OCI-LY7 (cell line): Measurements from ENCODE around the gene PCDHA7.

Experiments used
- EZH2phosphoT487 ChIP-seq: fragments of 200-600 bp; sonication (generic); IDR thresholded peaks from 2 replicates; pipeline ENCODE4 v1.6.1; 2018; ENCODE audit warnings: low read depth, borderline replicate concordance, mild to moderate bottlenecking, mixed run types, antibody characterized with exemption, low read length, moderate library complexity, mixed read lengths
- TF ChIP-seq, protein P1 (sequence below): fragments of 200-600 bp; sonication (generic); conservative IDR thresholded peaks from 2 replicates; pipeline ENCODE4 v1.5.1; 2014; ENCODE audit warnings: mild to moderate bottlenecking, antibody characterized with exemption, low read length, moderate library complexity, mixed read lengths

DNA sequence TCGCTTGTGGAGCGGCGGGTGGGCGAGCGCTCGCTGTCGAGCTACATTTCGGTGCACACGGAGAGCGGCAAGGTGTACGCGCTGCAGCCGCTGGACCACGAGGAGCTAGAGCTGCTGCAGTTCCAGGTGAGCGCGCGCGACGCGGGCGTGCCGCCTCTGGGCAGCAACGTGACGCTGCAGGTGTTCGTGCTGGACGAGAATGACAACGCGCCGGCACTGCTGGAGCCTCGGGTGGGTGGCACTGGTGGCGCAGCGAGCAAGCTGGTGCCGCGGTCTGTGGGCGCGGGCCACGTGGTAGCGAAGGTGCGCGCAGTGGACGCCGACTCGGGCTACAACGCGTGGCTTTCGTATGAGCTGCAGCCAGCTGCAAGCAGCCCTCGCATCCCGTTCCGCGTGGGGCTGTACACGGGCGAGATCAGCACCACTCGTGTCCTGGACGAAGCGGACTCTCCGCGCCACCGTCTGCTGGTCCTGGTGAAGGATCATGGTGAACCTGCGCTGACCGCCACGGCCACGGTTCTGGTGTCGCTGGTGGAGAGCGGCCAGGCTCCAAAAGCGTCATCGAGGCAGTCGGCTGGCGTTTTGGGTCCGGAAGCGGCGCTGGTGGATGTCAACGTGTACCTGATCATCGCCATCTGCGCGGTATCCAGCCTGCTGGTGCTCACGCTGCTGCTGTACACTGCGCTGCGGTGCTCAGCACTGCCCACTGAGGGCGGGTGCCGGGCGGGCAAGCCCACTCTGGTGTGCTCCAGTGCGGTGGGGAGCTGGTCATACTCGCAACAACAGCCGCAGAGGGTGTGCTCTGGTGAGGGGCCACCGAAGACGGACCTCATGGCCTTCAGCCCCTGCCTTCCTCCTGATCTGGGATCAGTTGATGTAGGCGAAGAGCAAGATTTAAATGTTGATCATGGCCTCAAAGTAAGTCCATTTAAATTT, 9.0 kb downstream of the PCDHA7 start:
- TF ChIP-seq, protein P1, sequence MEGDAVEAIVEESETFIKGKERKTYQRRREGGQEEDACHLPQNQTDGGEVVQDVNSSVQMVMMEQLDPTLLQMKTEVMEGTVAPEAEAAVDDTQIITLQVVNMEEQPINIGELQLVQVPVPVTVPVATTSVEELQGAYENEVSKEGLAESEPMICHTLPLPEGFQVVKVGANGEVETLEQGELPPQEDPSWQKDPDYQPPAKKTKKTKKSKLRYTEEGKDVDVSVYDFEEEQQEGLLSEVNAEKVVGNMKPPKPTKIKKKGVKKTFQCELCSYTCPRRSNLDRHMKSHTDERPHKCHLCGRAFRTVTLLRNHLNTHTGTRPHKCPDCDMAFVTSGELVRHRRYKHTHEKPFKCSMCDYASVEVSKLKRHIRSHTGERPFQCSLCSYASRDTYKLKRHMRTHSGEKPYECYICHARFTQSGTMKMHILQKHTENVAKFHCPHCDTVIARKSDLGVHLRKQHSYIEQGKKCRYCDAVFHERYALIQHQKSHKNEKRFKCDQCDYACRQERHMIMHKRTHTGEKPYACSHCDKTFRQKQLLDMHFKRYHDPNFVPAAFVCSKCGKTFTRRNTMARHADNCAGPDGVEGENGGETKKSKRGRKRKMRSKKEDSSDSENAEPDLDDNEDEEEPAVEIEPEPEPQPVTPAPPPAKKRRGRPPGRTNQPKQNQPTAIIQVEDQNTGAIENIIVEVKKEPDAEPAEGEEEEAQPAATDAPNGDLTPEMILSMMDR, result no peak
- no peak for TF ChIP-seq EZH2phosphoT487
